Ammon's horn (tissue), 1 donor: ENCODE measurements around the gene ZFP92.
"Not testable (repeated sequence)": the region's sequence is repeated elsewhere in the genome, so short reads cannot be mapped to it uniquely, and the experiment has no call there.

Experiments used
- DNase-seq: peaks from one replicate; pipeline ENCODE4 v3.0.0-alpha.2; 2016; ENCODE audit warnings: low spot score

ZFP92 gene

GRCh38 chrX:153386097-153386496 lies 25.2 kb upstream of the ZFP92 start:
- no peak for DNase-seq

GRCh38 chrX:153387345-153387744 lies 23.9 kb upstream of the ZFP92 start:
- no peak for DNase-seq

- DNase-seq: no peak
These were observed 23.1 kb upstream of the ZFP92 start for GRCh38 chrX:153387987-153388721.

- no peak for DNase-seq
These were observed 22.4 kb upstream of the ZFP92 start for GRCh38 chrX:153388722-153389459.

- not testable (repeated sequence) for DNase-seq
These were observed 21.9 kb upstream of the ZFP92 start for GRCh38 chrX:153389460-153389768.

GRCh38 chrX:153392642-153393321 lies 18.5 kb upstream of the ZFP92 start:
- DNase-seq: no peak

- no peak for DNase-seq
These were observed 16.7 kb upstream of the ZFP92 start for GRCh38 chrX:153394612-153395011.

GRCh38 chrX:153395613-153396319 lies 15.5 kb upstream of the ZFP92 start:
- DNase-seq: no peak

GRCh38 chrX:153396320-153397195 lies 14.7 kb upstream of the ZFP92 start:
- DNase-seq: no peak

- no peak for DNase-seq
These were observed 13.9 kb upstream of the ZFP92 start for GRCh38 chrX:153397256-153397960.

- no peak for DNase-seq
These were observed 12.9 kb upstream of the ZFP92 start for GRCh38 chrX:153398275-153398960.

GRCh38 chrX:153400146-153401132 lies 10.8 kb upstream of the ZFP92 start:
- DNase-seq: no peak

GRCh38 chrX:153401133-153401764 lies 10.0 kb upstream of the ZFP92 start, which contains the start of gene PNMA6E:
TSS of gene PNMA6E (minus strand) at chrX:153401350. CDS start at chrX:153398849, 2,501 bp downstream.
- DNase-seq: no peak

GRCh38 chrX:153404333-153404732 lies 6.9 kb upstream of the ZFP92 start:
- not testable (repeated sequence) for DNase-seq

- DNase-seq: no peak
These were observed 5.8 kb upstream of the ZFP92 start for GRCh38 chrX:153405426-153405825.

- DNase-seq: no peak
These were observed 5.3 kb upstream of the ZFP92 start for GRCh38 chrX:153406011-153406410.

GRCh38 chrX:153406903-153407302 lies 4.4 kb upstream of the ZFP92 start:
- no peak for DNase-seq

- DNase-seq: no peak
These were observed 3.5 kb upstream of the ZFP92 start for GRCh38 chrX:153407736-153408135.
